NB4 (cell line): ENCODE measurements around the gene CACYBP.

ENCODE experiments used
- CTCF ChIP-seq: IDR thresholded peaks from one replicate; pipeline ENCODE4 v1.5.1; 2012; ENCODE audit warnings: low read depth, low read length
- MAX ChIP-seq: IDR thresholded peaks from 2 replicates; pipeline ENCODE4 v1.6.1; 2011; ENCODE audit warnings: low read depth, low read length
- POLR2A ChIP-seq: IDR thresholded peaks from 2 replicates; pipeline ENCODE4 v1.6.1; 2011; ENCODE audit warnings: mild to moderate bottlenecking; ENCODE audit not compliant: insufficient read length; ENCODE audit errors: extremely low read depth

GRCh38 chr1:174956086-174956485 is 43.7 kb upstream of the CACYBP start:
- TF ChIP-seq CTCF (no peak), POLR2A (no peak), MAX (no peak)
